ENCODE measurements around the gene NAT9. TPM values are rescaled to one million over a fixed set of nuclear protein-coding genes. Genes with fewer than 3 reads are reported as not detected.

Gene NAT9
- polyA plus RNA-seq, 1 experiment, result 33.6 TPM

- H3K27ac ChIP-seq (ENCODE audit: low read depth, low read length), result no peak within 1 kb of the TSS
- no peak for TF ChIP-seq CTCF (IDR thresholded peaks at IDR 0.05; ENCODE audit: low read depth, low read length)
- H3K27me3 ChIP-seq (ENCODE audit: control insufficient read depth, insufficient read depth, low read length), result peaks cover 43% of the 10 kb centered on the region
- H3K9me3 ChIP-seq (ENCODE audit: control insufficient read depth, insufficient read depth, low read length), result no peaks in the 10 kb centered on the region; the same call in 1 of the 2 replicates
- CTCF ChIA-PET, result interaction anchor here (0.6 to 4.0 kb wide), 8 partner anchors 8 to 123 kb away, joined by 3 to 28 read pairs (median 4); partner anchors contain the start of genes GRIN2C and NAT9
- no peak for DNase-seq (ENCODE audit: low read depth, low spot score)
- POLR2A ChIA-PET, result interaction anchor here (0.6 kb wide), 1 partner anchor 686 kb away, joined by 3 read pairs; no protein-coding TSS in a partner anchor
- H3K4me3 ChIP-seq (ENCODE audit: low read depth, low read length), result no peak within 1 kb of the TSS
Observed at GRCh38 chr17:74736513-74737298, 39.4 kb downstream of the NAT9 start, which contains the start of gene RAB37. RAB37 (plus strand) TSS chr17:74737256; CDS start chr17:74737273, 17 bp downstream.

- CTCF ChIA-PET, result no interaction called here
- no peak overlapping the region for H3K27ac ChIP-seq (ENCODE audit: low read depth, low read length)
- no peak for DNase-seq (ENCODE audit: low read depth, low spot score)
- no peak overlapping the region for H3K4me3 ChIP-seq (ENCODE audit: low read depth, low read length)
- H3K9me3 ChIP-seq (ENCODE audit: control insufficient read depth, insufficient read depth, low read length), result peaks cover 10% of the 10 kb centered on the region
- POLR2A ChIA-PET, result no interaction called here
- H3K27me3 ChIP-seq (ENCODE audit: control insufficient read depth, insufficient read depth, low read length), result peaks cover 40% of the 10 kb centered on the region
- TF ChIP-seq CTCF (IDR thresholded peaks at IDR 0.05; ENCODE audit: low read depth, low read length), result no peak
Observed at GRCh38 chr17:74734256-74734655, 41.9 kb downstream of the NAT9 start.

GRCh38 chr17:74733365-74734122, 42.6 kb downstream of the NAT9 start:
- TF ChIP-seq CTCF (IDR thresholded peaks at IDR 0.05; ENCODE audit: low read depth, low read length), result no peak
- H3K27ac ChIP-seq (ENCODE audit: low read depth, low read length), result no peak overlapping the region
- no peak for DNase-seq (ENCODE audit: low read depth, low spot score)
- H3K4me3 ChIP-seq (ENCODE audit: low read depth, low read length), result no peak overlapping the region
- ChIA-PET POLR2A (no interaction called here), CTCF (no interaction called here)
- peaks cover 34% of the 10 kb centered on the region for H3K27me3 ChIP-seq (ENCODE audit: control insufficient read depth, insufficient read depth, low read length)
- peaks cover 16% of the 10 kb centered on the region for H3K9me3 ChIP-seq (ENCODE audit: control insufficient read depth, insufficient read depth, low read length)

- ChIA-PET POLR2A (no interaction called here), CTCF (no interaction called here)
- Histone ChIP-seq H3K27ac (ENCODE audit: low read depth, low read length) (no peak overlapping the region), H3K27me3 (ENCODE audit: control insufficient read depth, insufficient read depth, low read length) (peaks cover 21% of the 10 kb centered on the region), H3K9me3 (ENCODE audit: control insufficient read depth, insufficient read depth, low read length) (peaks cover 16% of the 10 kb centered on the region), H3K4me3 (ENCODE audit: low read depth, low read length) (no peak overlapping the region)
- no peak for TF ChIP-seq CTCF (IDR thresholded peaks at IDR 0.05; ENCODE audit: low read depth, low read length)
- no peak for DNase-seq (ENCODE audit: low read depth, low spot score)
Observed at GRCh38 chr17:74732042-74732867, 43.9 kb downstream of the NAT9 start.
